Stimulated activated CD4-positive, alpha-beta T cell treated with anti-CD3 and anti-CD28 coated beads, Interleukin-12 subunit alpha, Interleukin-12 subunit beta, amount 100 ng/mL, for 24 hours (primary cell): ENCODE results near the gene SLC25A24.
"Not testable (repeated sequence)": the region's sequence is repeated elsewhere in the genome, so short reads cannot be mapped to it uniquely, and the experiment has no call there.

Experiments
- DNase-seq, 2 experiments: peaks; one replicate each; pipeline ENCODE4 v3.0.0-alpha.2; 2020; ENCODE audit warnings: low read depth in 2 of 2

The SLC25A24 gene

DNA sequence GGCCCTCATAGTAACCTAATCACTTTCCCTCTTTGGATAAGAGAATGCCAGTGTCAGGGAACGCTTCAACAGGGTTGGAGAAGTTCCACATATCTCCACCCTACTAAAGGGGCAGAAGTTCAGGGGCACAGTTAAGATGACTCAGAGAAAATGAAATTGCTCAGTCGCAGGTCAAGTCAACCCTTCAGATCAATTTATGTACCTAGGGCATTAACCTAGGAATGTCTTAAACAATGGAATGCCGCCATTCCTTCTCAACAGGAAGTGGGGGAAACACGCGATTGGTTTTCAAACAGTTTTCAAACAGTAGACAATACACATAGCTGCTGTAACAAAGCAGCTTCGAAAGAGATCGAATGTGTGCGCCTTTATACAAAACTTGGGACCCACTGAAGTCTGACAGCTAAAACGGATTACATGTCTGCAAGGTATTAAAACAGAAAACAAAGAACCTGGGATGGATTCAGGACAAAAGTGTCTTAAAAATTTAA, 897 bp downstream of the SLC25A24 start:
- DNase-seq = no peak

DNA sequence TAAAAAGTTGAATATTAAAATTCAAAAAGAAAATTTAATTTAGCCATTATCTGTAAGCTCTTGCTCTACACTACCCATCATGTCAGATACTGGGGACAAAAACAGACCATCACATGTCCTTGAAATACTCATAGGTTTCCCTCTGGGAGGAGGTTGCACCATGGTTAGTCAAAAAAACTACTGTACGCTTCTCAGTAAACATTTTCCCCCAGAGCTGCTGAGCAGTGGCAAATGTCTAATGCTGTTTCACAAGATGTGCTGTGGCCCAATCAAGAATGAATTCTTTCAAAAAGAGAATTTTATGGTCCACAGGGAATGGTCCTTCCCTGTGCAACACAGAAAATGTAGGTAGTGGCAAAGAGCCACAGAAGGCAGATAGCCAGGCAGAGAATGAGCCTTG, 6.1 kb downstream of the SLC25A24 start:
- no peak for DNase-seq

DNA sequence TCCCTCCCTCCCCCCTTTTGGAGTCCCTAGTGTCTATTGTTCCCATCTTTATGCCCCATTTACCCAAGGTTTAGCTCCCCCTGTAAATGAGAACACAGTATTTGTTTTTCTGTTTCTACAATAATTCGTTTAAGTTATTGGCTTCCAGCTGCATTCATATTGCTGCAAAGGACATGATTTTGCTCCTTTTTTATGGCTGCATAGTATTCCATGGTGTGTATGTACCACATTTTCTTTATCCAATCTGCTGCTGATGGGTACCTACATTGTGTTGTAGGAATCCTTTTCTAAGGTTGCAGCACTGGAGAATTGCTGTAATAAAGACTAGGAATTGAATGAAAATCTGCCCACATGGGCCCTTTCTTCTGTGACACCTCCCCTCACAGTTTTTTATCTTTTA, 6.8 kb downstream of the SLC25A24 start:
- DNase-seq = no peak

DNA sequence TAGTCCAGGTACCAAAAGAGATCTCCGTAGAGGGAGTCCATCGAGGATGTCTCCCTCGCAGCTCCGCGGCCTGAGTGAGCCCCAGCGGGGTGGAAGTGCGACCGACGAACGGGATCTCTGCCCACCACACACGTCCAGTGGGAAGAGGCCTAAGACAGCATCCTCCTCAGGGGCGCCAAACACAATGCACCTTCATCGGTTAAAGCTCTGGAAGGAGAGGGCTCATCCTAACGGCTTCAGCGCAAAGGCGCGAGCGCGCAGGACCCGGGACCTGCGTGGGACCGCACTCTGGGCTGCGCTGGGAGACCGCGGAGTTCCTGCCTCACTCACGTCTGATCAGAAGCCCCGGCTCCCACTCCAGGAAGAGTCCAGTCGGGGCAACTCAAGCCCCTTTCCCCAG, 7.6 kb downstream of the SLC25A24 start:
- no peak for DNase-seq

DNA sequence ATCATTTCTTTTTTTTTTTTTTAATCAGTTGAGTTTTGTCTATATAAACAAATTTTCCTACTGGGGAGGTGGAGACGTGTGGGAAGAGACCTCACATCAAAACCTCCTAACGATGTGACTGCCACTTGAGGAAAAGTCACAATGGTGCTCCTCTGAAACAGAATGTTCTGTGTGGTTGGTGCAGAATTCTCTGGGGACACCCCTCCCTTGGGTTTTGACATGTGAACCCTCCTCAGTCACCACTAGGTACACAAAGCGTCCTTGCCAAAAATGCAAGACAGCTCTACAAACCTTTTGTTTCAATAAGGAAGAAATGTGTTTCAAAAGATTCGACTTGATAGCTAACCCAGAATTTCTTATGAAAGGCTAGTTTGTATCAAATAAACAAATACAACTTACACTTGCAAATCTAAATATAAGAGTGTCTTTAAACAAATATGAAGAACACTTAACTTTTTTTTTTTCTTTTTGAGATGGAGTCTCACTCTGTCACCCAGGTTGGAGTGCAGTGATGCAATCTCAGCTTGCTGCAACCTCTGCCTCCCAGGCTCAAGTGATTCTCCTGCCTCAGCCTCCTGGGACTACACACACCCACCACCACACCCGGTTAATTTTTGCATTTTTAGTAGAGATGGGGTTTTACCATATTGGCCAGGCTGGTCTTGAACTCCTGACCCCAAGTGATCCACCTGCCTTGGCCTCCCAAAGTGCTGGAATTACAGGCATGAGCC, 9.3 kb downstream of the SLC25A24 start:
- no peak for DNase-seq

DNA sequence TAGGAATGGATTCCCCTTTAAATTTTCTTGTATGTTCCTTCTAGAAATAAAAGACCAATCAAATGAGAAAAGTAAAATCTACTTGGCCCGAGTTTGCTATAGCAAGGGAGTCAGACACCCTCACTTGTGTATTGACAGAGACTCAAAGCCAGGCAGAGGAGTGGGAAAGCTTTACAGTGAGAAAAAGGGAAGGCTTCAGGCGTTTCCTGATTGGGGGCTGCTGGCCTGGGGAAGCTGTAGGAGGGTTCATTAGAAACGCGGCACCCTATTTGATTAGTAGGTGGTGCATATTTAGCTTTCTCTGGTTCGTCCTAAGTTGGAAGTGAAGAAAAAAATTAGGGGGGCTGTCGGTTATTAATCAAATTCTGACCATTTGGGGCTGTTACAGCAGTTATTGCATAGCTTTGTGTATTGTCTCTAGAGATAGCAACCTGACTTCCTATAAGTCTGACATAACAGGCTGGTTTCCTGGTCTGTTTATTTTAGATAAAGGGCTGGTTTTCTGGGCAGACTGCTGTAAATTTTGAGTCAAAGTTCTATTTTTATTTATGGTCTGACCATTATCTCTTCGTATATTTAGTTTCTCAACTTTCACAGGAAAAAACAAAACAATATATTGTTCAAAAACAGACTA, 10.0 kb downstream of the SLC25A24 start:
- no peak for DNase-seq

DNA sequence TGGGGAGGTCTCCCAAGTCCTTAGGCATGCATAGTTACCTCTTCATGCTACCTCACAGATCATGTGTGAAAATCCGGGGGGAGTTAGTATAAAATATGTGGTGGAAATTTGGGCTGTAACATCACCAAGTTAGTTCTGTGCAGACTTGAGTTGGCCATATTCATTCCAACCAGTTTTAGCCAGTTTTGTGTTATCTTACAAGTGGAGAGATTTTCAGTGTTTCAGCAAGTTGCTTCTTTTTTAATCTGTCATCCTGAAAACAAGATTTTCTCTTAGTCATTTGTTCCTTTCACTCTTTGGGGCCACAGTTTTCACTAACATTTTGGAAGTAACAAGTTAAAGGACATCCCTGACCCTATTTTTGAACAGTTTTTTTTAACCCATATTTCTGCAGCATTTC, 11.3 kb downstream of the SLC25A24 start:
- DNase-seq = no peak

DNA sequence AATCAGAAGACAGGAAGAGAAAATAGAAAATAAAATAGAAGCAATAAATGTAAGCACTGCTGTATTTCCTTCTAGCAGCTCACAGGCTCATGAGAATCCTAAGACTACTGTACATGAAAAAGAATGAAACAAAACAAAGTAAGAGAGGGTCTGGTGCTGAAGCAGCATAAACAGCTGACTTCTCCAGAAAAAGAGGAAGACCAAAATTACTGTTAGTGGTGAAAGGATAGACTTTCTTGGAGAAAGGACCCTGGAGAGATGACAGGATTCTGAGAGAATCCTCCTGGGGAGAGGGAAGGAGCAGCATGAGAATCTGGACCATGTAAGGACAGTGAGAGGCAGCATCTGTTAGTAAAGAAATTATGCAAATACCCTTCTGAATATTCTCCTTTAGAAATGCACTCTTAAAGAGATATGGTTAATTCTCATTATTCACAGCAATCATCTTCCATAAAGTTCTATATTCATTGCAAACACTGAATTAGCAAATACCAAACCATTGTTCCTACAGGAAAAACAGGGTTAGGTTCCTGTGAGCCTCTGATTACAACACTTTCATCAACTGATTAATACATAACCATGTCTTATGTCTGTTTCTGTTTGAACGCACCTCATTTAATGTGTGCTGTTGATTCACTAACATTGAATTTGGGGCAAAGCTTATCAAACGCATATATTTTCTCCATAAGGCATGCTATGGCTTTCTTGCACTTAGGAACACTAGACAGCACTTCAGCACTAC, 17.0 kb downstream of the SLC25A24 start:
- DNase-seq = no peak

DNA sequence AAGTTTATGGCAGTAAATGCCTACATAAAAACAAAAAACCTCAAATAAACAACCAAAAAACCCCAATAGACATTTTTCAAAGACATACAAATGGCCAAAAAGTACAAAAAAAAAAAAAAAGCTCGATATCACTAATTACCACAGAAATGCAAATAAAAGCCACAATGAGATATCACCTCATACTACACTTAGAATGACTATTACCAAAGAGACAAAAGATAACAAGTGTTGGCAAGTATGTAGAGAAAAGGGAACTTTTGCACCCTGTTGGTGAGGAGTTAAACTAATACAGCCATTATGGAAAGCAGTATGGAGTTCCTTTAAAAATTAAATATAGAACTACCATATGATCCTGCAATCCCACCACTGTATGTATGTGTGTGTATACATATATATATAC, 21.1 kb downstream of the SLC25A24 start:
- DNase-seq = no peak

DNA sequence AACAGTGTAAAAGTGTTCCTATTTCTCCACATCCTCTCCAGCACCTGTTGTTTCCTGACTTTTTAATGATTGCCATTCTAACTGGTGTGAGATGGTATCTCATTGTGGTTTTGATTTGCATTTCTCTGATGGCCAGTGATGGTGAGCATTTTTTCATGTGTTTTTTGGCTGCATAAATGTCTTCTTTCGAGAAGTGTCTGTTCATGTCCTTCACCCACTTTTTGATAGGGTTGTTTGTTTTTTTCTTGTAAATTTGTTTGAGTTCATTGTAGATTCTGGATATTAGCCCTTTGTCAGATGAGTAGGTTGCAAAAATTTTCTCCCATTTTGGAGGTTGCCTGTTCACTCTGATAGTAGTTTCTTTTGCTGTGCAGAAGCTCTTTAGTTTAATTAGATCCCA, 37.7 kb downstream of the SLC25A24 start:
- DNase-seq = not testable (repeated sequence)

DNA sequence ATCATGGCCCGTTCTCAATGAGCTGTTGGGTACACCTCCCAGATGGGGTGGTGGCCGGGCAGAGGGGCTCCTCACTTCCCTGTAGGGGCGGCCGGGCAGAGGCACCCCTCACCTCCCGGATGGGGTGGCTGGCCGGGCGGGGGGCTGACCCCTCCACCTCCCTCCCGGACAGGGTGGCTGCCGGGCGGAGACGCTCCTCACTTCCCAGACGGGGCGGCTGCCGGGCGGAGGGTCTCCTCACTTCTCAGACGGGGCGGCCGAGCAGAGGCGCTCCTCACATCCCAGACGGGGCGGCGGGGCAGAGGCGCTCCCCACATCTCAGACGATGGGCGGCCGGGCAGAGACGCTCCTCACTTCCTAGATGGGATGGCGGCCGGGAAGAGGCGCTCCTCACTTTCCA, 40.2 kb downstream of the SLC25A24 start:
- DNase-seq = not testable (repeated sequence)

DNA sequence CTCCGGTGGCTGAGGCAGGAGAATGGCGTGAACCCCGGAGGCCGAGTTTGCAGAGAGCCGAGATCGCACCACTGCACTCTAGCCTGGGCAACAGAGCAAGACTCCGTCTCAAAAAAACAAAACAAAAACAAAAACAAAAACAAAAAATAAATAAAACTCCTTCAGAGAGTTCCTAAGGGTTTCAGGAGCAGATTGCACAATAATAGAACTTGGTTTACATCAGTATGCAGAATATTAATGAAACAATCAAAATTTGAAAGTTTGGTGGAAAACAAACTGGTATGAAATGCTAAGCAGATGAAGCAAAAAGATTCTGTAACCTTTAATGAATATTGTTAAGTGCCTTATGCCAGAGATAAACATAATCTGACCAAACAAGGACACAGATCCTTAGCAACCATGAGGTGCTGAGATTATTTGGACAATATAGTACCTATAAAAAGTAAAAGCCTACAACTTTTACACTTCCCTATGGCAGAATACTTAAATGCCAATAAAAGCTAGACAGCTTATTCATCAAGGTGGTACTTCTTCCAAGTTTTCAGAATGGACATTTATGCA, 41.2 kb downstream of the SLC25A24 start:
- no peak for DNase-seq

DNA sequence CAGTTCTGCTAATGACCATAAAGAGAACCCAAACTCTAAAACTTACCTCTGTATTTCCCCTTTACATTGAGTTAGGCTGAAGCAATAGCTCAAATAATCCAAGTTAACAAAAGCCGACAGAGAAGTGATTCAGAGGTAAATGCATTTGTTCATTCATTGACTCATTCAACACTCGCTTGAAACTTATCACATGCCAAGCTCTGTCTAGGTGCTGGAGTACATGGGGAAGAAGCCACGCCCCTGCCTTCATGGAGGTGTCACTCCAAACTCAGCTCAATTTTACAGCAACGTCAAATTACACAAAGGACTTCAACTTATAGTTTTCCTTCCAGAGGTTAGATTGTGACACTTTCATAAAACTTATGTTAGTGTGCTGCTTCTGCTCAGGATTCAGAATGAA, 45.8 kb downstream of the SLC25A24 start:
- no peak for DNase-seq

DNA sequence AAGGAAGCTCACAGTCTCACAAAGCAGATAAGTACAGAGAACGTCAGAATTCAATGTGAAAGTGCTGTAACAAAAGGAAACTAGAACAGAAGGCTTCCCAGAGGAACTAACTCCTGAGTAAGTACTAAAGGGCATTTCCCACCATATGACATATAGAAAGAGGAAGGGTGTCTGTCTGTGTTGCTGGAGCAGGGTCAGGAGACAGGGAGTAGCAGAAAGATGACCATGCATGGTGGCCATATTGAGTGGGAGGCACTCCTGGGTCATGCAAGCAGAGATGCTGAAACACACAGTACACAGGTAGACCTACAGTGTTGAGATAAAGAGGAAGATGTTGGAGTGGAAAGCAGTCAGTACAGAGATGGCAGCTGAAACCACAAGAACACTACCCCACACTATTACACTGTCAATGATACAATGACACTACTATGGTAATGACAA, 47.3 kb downstream of the SLC25A24 start:
- no peak for DNase-seq

DNA sequence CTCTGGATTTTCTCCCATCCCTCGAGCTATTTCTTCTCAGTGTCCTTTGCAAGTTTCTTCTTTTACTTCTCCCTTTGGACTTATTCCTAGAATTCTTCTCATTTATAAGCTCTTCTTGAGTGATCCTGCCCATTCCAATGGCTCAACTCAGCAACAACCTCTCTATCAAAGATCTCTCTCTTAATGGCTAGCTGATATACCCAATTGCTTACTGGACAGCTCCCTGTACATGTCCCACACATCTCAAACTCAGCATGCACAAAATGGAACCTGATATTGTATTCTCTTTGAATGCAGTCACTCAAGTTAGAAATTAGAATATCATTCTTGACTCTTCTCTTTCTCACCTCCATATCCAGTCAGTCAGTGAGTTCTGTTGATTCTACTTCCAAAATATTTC, 48.6 kb downstream of the SLC25A24 start:
- no peak for DNase-seq

DNA sequence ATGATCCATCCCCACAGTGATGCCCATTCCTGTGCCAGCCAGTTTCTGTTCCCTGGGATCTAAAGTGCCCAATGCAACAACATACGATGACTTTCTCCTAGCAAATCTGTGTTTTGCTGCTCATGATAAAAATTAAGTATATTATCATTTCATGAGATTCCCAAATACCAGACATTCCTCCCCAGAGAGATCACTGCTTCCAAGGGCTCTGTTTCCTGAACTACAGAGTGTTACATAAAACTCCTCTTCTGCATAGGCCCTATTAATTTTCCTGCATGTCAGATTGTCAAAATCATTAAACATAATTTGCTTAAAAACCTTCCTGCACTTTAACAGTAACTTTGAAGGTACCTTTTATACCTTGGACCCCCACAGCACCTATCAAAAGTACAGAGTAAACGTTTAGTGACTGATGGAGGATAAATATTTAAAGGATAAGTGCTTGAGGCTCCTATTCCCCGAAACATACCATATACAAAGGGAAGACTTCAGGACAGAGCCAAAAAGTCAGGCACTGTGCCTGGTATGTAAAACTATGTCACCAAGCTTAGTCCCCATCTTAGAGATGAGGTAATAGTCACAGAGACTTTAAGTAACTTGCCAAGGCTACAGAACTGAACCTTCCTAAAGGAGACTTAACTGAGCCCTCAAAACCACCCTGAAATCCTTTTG, 50.2 kb downstream of the SLC25A24 start:
- DNase-seq = no peak

DNA sequence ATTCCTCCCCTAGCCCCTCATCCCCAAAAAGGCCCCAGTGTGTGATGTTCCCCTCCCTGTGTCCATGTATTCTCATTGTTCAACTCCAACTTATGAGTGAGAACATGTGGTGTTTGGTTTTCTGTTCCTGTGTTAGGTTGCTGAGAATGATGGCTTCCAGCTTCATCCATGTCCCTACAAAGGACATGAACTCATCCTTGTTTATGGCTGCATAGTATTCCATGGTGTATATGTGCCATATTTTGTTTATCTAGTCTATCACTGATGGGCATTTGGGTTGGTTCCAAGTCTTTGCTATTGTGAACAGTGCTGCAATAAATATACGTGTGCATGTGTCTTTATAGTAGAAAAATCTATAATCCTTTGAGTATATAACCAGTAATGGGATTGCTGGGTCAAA, 55.6 kb downstream of the SLC25A24 start:
- DNase-seq = not testable (repeated sequence)

DNA sequence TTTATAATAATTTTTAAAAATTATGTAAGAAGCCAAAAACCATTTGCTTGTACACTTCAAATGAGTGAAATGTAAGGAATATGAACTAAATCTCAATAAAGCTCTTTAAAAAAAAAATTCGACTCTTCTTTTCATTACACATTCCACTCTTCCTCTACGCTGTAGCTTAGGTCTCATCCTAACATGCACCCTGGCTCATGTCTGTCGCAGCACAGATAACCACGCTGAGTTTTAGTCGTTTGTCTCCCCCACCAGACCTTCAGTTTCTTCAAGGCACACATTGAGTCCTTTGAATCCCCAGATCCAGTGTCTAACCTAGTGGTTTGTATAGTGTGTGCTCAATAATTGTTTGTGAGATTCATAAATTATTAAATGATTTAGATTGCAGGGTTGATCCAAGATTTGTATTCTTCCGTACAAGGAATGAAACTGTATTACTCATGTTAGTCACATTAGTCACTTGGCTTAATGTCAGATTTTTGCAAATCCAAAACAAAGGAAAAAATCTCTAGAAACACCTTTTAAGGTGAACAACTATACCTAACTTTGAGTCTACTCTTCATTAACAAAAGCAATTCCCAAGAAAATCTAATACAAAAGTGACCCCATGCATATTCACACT, 57.3 kb downstream of the SLC25A24 start:
- no peak for DNase-seq

DNA sequence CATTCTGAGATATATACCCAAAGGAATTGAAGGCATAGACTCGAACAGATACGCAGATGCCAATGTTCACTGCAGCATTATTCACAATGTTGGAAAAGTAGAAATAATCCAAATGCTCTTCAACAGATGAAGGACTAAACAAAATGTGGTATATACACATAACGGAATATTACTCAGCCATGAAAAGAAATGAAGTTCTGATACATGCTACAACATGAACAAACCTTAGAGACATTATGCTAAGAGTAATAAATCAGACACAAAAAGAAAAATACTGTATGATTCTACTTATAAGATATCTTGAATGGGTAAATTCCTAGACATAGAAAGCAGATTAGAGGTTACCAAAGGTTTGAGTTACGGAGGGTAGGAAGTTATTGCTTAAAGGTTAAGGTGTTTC, 57.9 kb downstream of the SLC25A24 start:
- DNase-seq = no peak

DNA sequence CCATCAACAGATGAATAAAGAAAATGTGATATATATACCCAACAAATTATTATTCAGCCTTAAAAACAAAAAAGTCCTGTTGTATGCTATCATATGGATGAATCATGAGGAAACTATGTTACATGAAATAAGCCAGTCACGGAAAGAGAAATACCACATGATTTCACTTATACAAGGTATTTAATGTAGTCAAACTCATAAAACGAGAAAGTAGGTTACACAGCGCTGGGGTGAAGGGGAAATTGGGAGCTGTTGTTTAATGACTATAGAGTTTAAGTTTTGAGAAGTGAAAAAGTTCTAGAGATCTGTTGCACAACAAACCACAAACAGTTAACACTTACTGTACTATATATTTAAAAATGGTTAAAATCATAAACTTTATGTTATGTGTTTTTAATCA, 58.5 kb downstream of the SLC25A24 start:
- DNase-seq = no peak

DNA sequence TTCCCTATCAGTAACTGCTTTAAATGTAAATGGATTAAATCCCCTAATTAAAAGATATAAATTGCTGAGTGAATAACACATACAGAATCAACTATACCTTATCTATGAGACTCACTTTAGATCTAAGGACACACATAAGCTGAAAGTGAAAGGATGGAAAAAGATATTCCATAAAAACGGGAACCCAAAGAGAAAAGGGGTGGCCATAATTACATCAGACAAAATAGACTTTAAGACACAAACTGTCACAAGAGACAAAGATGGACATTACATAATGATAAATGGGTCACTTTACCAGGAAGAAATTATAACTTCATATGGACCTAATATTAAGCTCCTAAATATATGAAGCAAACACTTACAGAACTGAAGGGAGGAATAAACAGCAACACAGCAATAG, 59.2 kb downstream of the SLC25A24 start:
- no peak for DNase-seq
